ENCODE results near the gene PNMA8C.

DNA sequence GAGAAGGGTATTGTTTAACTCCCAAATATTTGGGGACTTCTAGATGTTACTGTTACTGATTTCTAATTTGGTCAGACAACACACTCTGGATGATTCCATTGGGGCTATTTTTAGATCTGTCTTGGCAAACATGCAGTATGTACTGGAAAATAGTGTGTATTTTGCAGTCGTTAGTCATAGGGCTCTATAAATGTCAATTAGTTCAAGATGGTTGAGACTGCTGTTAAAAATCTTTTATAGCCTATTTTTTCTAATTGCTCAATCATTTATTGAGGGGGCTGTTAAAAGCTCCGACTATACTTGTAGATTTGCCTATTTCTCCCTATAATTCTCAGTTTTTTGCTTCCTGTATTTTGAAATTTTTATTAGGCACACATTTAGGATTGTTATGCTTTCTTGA, 50.5 kb downstream of the PNMA8C start:
- TF ChIP-seq NRF1 (IDR thresholded peaks at IDR 0.05; ENCODE audit: low read depth, low read length) (no peak), CTCF (IDR thresholded peaks at IDR 0.05) (no peak), JUND (IDR thresholded peaks at IDR 0.05) (0 out of 2 replicates have a peak, but pooled peaks have one; percentile 19)
- TF ChIP-seq, protein P1, sequence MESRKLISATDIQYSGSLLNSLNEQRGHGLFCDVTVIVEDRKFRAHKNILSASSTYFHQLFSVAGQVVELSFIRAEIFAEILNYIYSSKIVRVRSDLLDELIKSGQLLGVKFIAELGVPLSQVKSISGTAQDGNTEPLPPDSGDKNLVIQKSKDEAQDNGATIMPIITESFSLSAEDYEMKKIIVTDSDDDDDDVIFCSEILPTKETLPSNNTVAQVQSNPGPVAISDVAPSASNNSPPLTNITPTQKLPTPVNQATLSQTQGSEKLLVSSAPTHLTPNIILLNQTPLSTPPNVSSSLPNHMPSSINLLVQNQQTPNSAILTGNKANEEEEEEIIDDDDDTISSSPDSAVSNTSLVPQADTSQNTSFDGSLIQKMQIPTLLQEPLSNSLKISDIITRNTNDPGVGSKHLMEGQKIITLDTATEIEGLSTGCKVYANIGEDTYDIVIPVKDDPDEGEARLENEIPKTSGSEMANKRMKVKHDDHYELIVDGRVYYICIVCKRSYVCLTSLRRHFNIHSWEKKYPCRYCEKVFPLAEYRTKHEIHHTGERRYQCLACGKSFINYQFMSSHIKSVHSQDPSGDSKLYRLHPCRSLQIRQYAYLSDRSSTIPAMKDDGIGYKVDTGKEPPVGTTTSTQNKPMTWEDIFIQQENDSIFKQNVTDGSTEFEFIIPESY (IDR thresholded peaks at IDR 0.05; ENCODE audit: borderline replicate concordance, low read depth), result no peak

Data from SK-N-SH (cell line).